GM12891 (cell line): ENCODE measurements around the gene SLAMF9.

Experiments
- PAX5 ChIP-seq: IDR thresholded peaks from 2 replicates; pipeline ENCODE4 v1.6.1; 2011; ENCODE audit warnings: low read length, moderate library complexity, mild to moderate bottlenecking; ENCODE audit not compliant: insufficient read depth, severe bottlenecking
- POLR2A ChIP-seq: IDR thresholded peaks from 2 replicates; pipeline ENCODE4 v1.6.1; 2011; ENCODE audit warnings: low read depth, low read length, control low read depth
- POLR2AphosphoS5 ChIP-seq: IDR thresholded peaks from 2 replicates; pipeline ENCODE4 v1.6.1; 2011; ENCODE audit warnings: low read depth, low read length, control low read depth
- POU2F2 ChIP-seq: IDR thresholded peaks from 2 replicates; pipeline ENCODE4 v1.6.1; 2011; ENCODE audit warnings: low read depth, mild to moderate bottlenecking, control low read depth, low read length, moderate library complexity
- SPI1 ChIP-seq: IDR thresholded peaks from 2 replicates; pipeline ENCODE4 v1.6.1; 2011; ENCODE audit warnings: low read depth, low read length, control low read depth
- TAF1 ChIP-seq: IDR thresholded peaks from 2 replicates; pipeline ENCODE4 v1.6.1; 2011; ENCODE audit warnings: low read depth, low read length, control low read depth

GRCh38 chr1:159908031-159908940 is 45.8 kb downstream of the SLAMF9 start:
- TF ChIP-seq POLR2AphosphoS5 (no peak), POLR2A (no peak), POU2F2 (no peak), SPI1 (no peak), TAF1 (no peak), PAX5 (no peak)
